ENCODE data around the gene SUGCT. TPM values are rescaled to one million over a fixed set of nuclear protein-coding genes. Genes with fewer than 3 reads are reported as not detected.

The SUGCT gene
- total RNA-seq, 1 donor from 2014 or later: 9.8 TPM

DNA sequence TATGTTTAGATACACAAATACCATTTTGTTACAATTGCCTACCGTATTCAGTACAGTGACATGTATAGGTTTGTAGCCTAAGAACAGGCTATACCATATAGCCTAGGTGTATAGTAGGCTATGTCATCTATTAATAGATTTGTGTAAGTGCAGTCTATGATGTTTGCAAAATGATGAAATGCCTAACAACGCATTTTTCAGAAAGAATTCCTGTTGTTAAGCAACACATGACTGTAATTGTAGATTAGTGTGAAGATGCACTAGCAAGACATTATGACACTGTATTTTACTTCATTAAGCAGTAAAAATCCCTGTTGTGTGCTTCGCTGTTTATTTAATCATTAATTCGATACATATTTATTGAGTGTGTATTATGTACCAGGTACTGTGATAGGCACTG is 446.0 kb downstream of the SUGCT start:
- H3K4me3 Mint-ChIP-seq: no peak overlapping the region
- no peak overlapping the region for H3K27ac Mint-ChIP-seq
- peaks cover 10% of the 10 kb centered on the region for H3K36me3 Mint-ChIP-seq
- H3K4me1 Mint-ChIP-seq: peaks cover 28% of the 10 kb centered on the region
- TF ChIP-seq, protein P1, sequence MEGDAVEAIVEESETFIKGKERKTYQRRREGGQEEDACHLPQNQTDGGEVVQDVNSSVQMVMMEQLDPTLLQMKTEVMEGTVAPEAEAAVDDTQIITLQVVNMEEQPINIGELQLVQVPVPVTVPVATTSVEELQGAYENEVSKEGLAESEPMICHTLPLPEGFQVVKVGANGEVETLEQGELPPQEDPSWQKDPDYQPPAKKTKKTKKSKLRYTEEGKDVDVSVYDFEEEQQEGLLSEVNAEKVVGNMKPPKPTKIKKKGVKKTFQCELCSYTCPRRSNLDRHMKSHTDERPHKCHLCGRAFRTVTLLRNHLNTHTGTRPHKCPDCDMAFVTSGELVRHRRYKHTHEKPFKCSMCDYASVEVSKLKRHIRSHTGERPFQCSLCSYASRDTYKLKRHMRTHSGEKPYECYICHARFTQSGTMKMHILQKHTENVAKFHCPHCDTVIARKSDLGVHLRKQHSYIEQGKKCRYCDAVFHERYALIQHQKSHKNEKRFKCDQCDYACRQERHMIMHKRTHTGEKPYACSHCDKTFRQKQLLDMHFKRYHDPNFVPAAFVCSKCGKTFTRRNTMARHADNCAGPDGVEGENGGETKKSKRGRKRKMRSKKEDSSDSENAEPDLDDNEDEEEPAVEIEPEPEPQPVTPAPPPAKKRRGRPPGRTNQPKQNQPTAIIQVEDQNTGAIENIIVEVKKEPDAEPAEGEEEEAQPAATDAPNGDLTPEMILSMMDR (IDR thresholded peaks at IDR 0.05; ENCODE audit: unreplicated experiment): no peak
- no peak for DNase-seq (ENCODE audit: low spot score in 2 of 2, unreplicated experiment in 2 of 2)
- no peaks in the 10 kb centered on the region for H3K27me3 Mint-ChIP-seq (ENCODE audit: low read depth)
- H3K9me3 Mint-ChIP-seq: peaks cover 17% of the 10 kb centered on the region

DNA sequence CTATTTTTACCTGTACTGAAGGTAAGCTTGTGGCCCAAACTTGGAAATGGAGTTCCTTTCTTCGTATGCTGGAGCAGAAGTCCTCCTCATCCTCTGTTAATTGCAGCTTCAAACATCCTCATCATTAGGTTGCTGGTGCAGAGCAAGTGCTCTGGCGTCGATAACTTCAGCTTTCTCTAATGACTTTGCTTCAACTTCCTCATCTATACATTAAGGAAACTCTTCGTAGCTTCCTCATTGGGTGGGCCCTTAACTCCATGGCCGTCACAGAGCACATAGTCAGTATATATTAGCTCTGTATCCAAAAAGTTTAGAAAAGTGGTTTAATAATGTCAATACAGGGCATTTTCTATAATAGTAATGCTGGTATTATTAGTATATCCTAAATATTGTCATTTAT is 447.7 kb downstream of the SUGCT start:
- peaks cover 4% of the 10 kb centered on the region for H3K36me3 Mint-ChIP-seq
- H3K27ac Mint-ChIP-seq: no peak overlapping the region
- peaks cover 11% of the 10 kb centered on the region for H3K9me3 Mint-ChIP-seq
- TF ChIP-seq, protein P1 (IDR thresholded peaks at IDR 0.05; ENCODE audit: unreplicated experiment): no peak
- no peak overlapping the region for H3K4me3 Mint-ChIP-seq
- H3K4me1 Mint-ChIP-seq: peaks cover 21% of the 10 kb centered on the region
- no peak for DNase-seq (ENCODE audit: low spot score in 2 of 2, unreplicated experiment in 2 of 2)
- H3K27me3 Mint-ChIP-seq (ENCODE audit: low read depth): no peaks in the 10 kb centered on the region

DNA sequence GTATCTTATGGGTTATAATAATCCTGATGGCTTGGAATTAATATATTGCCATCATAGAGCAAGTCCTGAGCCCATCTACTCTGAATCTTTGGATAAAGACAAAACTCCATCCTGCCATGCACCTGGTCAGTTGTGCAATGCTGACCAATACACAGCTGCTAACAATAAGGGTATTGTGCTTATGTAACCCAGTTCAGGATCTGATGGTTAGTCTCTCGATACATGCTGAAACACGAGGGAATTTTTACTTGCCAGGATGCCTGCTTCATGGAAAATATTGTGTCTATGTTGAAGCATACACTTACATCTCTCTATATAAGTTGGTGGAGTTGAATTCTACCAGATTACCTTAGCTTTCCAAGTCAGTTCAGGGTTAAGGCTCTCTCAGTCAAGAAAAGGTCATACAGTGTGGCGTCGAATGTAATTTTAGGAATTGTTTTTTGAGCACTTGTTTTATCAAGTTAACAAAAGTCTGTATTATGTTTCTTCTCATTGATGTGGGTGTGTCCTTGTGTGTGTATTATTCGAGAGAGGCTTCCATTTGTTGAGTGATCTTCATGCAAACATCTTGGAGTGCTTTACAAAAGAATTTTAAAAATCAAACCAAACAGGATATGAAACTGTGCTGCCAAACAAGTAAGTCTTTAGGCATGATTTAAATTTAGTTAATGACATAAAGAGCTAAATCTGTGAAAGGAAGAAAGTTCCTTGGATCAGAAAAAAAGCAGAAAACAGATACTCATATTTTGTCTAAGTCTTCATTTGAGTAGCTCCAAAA is 449.1 kb downstream of the SUGCT start:
- no peak overlapping the region for H3K4me3 Mint-ChIP-seq
- no peak for DNase-seq (ENCODE audit: low spot score in 2 of 2, unreplicated experiment in 2 of 2)
- H3K36me3 Mint-ChIP-seq: no peaks in the 10 kb centered on the region
- H3K4me1 Mint-ChIP-seq: peaks cover 21% of the 10 kb centered on the region
- no peak overlapping the region for H3K27ac Mint-ChIP-seq
- H3K9me3 Mint-ChIP-seq: peaks cover under 1% of the 10 kb centered on the region
- H3K27me3 Mint-ChIP-seq (ENCODE audit: low read depth): no peaks in the 10 kb centered on the region
- TF ChIP-seq, protein P1 (IDR thresholded peaks at IDR 0.05; ENCODE audit: unreplicated experiment): no peak

DNA sequence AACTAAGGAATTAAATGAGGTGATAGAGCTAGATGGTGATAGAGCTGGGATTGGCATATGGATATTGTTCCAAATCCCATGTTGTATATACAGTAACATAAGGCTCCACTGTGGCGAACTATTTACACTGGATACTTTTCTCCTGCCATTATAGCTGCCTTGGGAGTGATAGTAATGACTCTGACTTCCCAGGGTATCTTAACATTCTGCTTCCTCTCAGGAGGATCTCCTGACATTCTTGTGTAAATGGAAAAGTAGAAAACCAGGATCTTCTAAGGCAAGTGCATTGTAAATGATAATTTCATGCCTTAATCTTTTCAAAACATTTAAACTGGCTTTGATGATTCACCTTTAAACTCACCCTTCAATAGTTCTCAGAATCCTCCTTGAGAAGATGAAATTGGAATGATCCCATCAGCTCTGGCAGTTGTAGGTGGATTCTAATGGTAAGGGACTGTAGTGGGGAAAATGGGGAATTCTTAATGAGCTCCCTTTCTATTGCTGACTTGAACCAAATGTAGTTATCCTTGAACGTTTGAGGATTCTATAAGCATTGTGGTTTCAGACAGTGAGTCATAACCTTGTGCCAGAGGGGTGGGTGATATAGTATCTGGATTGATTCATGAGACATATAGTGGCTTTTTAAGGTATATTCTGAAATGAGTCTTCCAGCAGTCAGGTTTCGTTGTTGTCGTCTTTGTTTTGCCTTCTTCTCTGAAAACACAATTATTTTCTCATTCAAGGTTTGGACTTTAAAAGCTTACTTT is 450.0 kb downstream of the SUGCT start:
- Mint-ChIP-seq H3K4me1 (peaks cover 12% of the 10 kb centered on the region), H3K27me3 (ENCODE audit: low read depth) (no peaks in the 10 kb centered on the region)
- DNase-seq (ENCODE audit: low spot score in 2 of 2, unreplicated experiment in 2 of 2): no peak

DNA sequence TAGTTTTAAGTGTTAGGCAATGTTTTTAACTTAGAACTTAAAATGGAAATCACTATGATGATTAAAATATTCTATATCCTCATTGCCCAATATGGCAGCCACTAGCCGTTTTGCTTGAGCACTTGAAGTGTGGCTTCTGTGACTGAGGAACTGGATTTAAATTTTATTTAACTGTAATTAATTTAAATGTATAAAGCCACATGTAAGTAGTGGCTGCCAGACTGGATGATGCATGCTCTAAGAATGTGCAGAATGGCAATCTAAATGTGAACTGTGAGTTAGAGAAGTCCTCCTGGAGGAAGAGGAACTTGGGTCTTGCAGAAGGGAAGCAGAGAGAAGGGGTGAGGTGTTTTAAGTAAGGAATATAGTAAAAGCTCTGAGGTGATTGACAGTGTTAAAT is 451.4 kb downstream of the SUGCT start:
- Mint-ChIP-seq H3K4me3 (no peak overlapping the region), H3K27ac (no peak overlapping the region), H3K4me1 (peaks cover 8% of the 10 kb centered on the region), H3K36me3 (peaks cover 8% of the 10 kb centered on the region), H3K27me3 (ENCODE audit: low read depth) (no peaks in the 10 kb centered on the region), H3K9me3 (peaks cover 18% of the 10 kb centered on the region)
- no peak for DNase-seq (ENCODE audit: low spot score in 2 of 2, unreplicated experiment in 2 of 2)
- TF ChIP-seq, protein P1 (IDR thresholded peaks at IDR 0.05; ENCODE audit: unreplicated experiment): no peak

More for the DNA sequence above, 450.0 kb downstream of the SUGCT start:
- Mint-ChIP-seq H3K4me3 (no peak overlapping the region), H3K27ac (no peak overlapping the region), H3K36me3 (peaks cover under 1% of the 10 kb centered on the region), H3K9me3 (peaks cover 6% of the 10 kb centered on the region)
- TF ChIP-seq, protein P1 (IDR thresholded peaks at IDR 0.05; ENCODE audit: unreplicated experiment): no peak

Measured in mesothelial cell of epicardium (in vitro differentiated cells).